ENCODE measurements around the gene CEP72.

The CEP72 gene

GRCh38 chr5:622359-622758 is 10.2 kb downstream of the CEP72 start:
- no peaks in the 10 kb centered on the region for H3K9me3 ChIP-seq (ENCODE audit: control insufficient read depth, insufficient read depth, low read length)
- H3K27me3 ChIP-seq (ENCODE audit: control insufficient read depth, low read length) = no peaks in the 10 kb centered on the region
- H4K20me1 ChIP-seq (ENCODE audit: control insufficient read depth, insufficient read depth, low read depth, low read length) = no peaks in the 10 kb centered on the region
- no peaks in the 10 kb centered on the region for H3F3A ChIP-seq (ENCODE audit: control insufficient read depth, insufficient read depth)
- TF ChIP-seq EZH2phosphoT487 (IDR thresholded peaks at IDR 0.05; ENCODE audit: borderline replicate concordance, low read length) = no peak
- TF ChIP-seq, protein P1, sequence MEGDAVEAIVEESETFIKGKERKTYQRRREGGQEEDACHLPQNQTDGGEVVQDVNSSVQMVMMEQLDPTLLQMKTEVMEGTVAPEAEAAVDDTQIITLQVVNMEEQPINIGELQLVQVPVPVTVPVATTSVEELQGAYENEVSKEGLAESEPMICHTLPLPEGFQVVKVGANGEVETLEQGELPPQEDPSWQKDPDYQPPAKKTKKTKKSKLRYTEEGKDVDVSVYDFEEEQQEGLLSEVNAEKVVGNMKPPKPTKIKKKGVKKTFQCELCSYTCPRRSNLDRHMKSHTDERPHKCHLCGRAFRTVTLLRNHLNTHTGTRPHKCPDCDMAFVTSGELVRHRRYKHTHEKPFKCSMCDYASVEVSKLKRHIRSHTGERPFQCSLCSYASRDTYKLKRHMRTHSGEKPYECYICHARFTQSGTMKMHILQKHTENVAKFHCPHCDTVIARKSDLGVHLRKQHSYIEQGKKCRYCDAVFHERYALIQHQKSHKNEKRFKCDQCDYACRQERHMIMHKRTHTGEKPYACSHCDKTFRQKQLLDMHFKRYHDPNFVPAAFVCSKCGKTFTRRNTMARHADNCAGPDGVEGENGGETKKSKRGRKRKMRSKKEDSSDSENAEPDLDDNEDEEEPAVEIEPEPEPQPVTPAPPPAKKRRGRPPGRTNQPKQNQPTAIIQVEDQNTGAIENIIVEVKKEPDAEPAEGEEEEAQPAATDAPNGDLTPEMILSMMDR (IDR thresholded peaks at IDR 0.05; ENCODE audit: low read depth, low read length, poor library complexity, severe bottlenecking) = no peak
- no peak overlapping the region for H3K27ac ChIP-seq (ENCODE audit: low read depth, low read length)
- H3K4me1 ChIP-seq (ENCODE audit: control insufficient read depth, low read length) = no peaks in the 10 kb centered on the region
- H3K4me2 ChIP-seq (ENCODE audit: low read length) = no peak overlapping the region
- H3K79me2 ChIP-seq (ENCODE audit: control insufficient read depth, low read length) = peaks cover 11% of the 10 kb centered on the region
- no peaks in the 10 kb centered on the region for H3K9me2 ChIP-seq (replicated peaks; ENCODE audit: control insufficient read depth, low read length)
- H3K36me3 ChIP-seq (ENCODE audit: control insufficient read depth, low read length) = peaks cover 85% of the 10 kb centered on the region
- H3K4me3 ChIP-seq (ENCODE audit: low read length) = no peak overlapping the region

DNA sequence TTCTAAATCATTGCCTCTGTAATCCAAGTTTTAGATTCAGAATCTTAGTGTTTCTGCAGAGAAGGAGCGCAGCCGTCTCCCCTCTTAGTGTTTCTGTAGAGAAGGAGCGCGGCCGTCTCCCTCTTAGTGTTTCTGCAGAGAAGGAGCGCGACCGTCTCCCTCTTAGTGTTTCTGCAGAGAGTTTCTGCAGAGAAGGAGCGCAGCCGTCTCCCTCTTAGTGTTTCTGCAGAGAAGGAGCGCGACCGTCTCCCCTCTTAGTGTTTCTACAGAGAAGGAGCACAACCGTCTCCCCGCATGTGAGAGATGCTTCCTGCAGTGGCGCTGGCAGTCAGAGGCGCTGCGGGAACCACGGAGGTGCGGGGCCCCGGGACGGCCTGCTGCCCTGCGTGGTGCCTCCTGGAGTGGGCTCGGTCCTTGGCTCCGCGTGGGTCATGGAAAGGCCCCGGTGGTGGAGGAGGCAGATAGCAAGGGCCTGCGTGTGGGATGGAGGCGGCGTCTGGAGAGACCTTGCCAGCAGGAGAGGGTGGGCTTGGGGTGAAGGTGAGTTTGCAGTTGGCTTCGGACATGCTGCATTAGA is 10.9 kb downstream of the CEP72 start:
- TF ChIP-seq, protein P1 (IDR thresholded peaks at IDR 0.05; ENCODE audit: low read depth, low read length, poor library complexity, severe bottlenecking) = no peak
- TF ChIP-seq EZH2phosphoT487 (IDR thresholded peaks at IDR 0.05; ENCODE audit: borderline replicate concordance, low read length) = no peak
- no peaks in the 10 kb centered on the region for H3K4me1 ChIP-seq (ENCODE audit: control insufficient read depth, low read length)

DNA sequence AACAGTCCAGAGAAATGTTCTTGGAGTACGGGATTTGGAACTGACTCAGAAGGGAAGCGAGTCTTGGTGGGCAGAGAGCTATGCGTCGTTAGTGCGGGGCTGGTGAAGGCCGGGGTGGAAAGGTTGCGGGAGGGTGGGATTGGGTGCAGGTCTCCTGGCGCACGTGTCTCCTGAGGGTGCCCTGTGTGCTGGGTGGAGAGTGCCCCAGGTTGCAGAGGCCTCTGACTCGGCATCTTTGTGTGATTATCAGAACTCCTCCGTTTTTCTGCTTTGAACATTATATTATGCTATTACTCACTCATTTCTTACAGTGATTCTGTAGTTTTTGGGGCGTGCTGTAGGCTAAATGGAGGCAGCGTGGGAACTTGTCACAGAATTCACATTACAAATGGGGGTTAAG is 11.4 kb downstream of the CEP72 start:
- Histone ChIP-seq H3K27ac (ENCODE audit: low read depth, low read length) (no peak overlapping the region), H3K36me3 (ENCODE audit: control insufficient read depth, low read length) (peaks cover 83% of the 10 kb centered on the region), H4K20me1 (ENCODE audit: control insufficient read depth, insufficient read depth, low read depth, low read length) (no peaks in the 10 kb centered on the region), H3K27me3 (ENCODE audit: control insufficient read depth, low read length) (no peaks in the 10 kb centered on the region), H3K79me2 (ENCODE audit: control insufficient read depth, low read length) (peaks cover 3% of the 10 kb centered on the region; the same call in 1 of the 2 replicates), H3K4me3 (ENCODE audit: low read length) (no peak overlapping the region), H3K4me1 (ENCODE audit: control insufficient read depth, low read length) (no peaks in the 10 kb centered on the region), H3F3A (ENCODE audit: control insufficient read depth, insufficient read depth) (no peaks in the 10 kb centered on the region), H3K4me2 (ENCODE audit: low read length) (no peak overlapping the region), H3K9me2 (replicated peaks; ENCODE audit: control insufficient read depth, low read length) (no peaks in the 10 kb centered on the region), H3K9me3 (ENCODE audit: control insufficient read depth, insufficient read depth, low read length) (no peaks in the 10 kb centered on the region)
- TF ChIP-seq EZH2phosphoT487 (IDR thresholded peaks at IDR 0.05; ENCODE audit: borderline replicate concordance, low read length) = no peak
- TF ChIP-seq, protein P1 (IDR thresholded peaks at IDR 0.05; ENCODE audit: low read depth, low read length, poor library complexity, severe bottlenecking) = no peak

More for the DNA sequence above, 10.9 kb downstream of the CEP72 start:
- no peaks in the 10 kb centered on the region for H3F3A ChIP-seq (ENCODE audit: control insufficient read depth, insufficient read depth)
- no peaks in the 10 kb centered on the region for H4K20me1 ChIP-seq (ENCODE audit: control insufficient read depth, insufficient read depth, low read depth, low read length)
- H3K9me2 ChIP-seq (replicated peaks; ENCODE audit: control insufficient read depth, low read length) = no peaks in the 10 kb centered on the region
- H3K4me3 ChIP-seq (ENCODE audit: low read length) = no peak overlapping the region
- peaks cover 7% of the 10 kb centered on the region for H3K79me2 ChIP-seq (ENCODE audit: control insufficient read depth, low read length)
- H3K27me3 ChIP-seq (ENCODE audit: control insufficient read depth, low read length) = no peaks in the 10 kb centered on the region
- H3K4me2 ChIP-seq (ENCODE audit: low read length) = no peak overlapping the region
- peaks cover 85% of the 10 kb centered on the region for H3K36me3 ChIP-seq (ENCODE audit: control insufficient read depth, low read length)
- no peak overlapping the region for H3K27ac ChIP-seq (ENCODE audit: low read depth, low read length)
- H3K9me3 ChIP-seq (ENCODE audit: control insufficient read depth, insufficient read depth, low read length) = no peaks in the 10 kb centered on the region
